ENCODE measurements around the gene SPECC1L.
"Not testable (repeated sequence)": the region's sequence is repeated elsewhere in the genome, so short reads cannot be mapped to it uniquely, and the experiment has no call there.

The SPECC1L gene

DNA sequence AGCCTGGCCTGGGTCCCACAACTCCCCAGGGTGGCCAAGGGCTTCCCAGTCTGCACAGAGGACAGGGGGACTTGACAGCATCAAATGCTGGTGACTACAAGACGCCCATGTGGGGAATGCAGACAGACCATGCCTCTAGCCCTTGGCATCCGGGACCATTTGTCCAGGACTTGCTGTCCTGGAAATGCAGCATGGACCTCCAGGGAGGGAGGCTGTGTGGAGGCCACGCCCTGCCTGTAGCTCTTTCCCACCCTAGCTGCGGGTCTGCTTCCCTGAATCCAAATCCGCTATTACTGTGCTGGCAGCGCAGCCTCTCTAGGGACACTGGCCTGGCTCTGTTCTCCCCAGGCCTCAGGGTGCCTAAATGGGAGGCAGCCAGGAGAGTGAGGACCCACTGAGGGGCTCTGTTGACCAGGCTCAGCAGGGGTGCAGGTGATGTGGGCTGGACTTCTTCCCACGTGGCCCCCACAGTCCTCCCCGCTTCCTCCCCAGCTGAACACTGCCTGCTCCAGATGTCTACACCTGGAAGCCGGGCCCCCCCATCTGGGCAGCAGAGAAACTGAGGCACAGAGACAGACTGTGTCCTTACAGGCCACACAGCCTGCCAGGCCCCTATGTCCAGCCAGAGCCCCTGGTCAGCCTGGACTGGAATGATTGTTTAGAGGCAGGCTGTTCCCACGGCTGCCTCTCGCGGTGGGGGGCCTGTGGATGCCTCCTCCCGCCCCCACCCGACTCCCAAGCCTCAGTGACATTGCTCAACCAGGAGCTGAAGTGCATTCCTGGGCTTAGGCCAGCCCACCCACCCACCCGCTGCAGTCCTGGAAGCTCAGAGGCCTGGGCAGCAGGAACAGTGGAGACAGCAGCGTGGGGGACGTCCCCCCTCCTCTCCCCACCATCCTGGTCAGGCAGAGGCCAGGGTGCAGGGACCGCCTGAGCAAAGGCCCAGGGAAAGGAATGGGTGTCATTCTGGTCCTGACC lies 24.8 kb upstream of the SPECC1L start:
- peak in 1 of 2 experiments; percentile 43 for DNase-seq

DNA sequence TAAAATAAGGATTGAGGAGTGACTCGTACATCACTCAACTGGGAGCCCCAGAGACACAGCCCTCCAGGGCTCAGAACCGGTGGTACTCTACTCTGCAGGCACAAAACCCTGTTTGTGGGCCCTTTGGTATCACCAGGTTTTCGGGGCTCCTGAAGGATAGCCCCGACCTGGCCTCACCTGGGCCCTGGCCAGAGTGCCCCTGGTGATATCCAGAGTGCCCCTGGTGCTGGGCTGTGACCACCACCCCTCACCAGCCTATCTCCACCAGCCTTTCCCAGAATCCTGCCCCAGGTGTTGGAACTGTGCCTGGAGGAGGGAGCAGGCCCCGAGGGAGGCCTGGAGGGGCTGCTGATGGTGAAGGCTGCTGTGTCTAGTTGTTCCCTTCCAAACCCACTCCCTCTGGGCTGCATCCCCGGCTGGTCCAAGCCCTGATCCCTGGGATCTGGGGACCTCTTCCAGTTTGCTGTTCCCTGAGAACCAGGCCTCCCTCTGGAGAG lies 23.6 kb upstream of the SPECC1L start:
- no peak for DNase-seq

DNA sequence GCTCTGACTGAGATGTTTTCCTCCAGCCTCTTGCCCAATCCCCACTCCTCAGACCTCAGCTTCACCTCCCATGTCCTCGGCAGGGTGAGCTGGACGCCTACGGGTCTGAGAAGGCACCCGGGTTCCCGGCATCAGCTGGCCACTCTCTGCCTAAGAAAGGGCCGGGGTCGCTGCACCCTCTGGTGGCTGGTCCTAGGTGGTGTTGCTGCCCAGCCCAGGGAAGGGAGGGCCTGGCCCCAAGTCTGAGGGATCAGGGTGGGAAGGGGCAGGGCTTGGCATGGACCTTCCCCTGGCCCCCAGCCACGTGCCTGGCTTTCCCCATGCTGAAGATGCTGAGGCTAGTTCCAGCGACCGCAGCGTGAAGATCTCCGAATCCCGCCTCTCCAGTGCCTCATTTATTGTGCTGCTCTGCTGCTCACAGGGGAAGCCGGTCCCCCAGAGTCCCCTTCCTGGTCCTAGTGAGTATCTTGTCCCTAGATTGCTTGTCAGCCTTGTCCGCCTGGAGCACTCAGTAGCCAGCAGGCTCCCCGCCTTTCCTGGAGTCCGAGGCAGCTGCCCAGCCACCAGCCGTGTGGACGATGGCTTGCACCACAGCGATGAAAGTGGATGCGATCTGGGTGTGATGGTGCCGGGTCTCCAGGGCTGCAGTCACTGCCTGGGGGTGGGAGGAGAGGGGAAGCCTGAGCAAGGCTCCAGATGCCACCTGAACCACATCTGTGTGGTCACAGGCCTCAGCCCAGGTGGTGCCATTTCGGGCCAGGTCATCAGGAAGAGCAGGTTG lies 22.9 kb upstream of the SPECC1L start:
- DNase-seq = peak; percentile 46 to 77

- not testable (repeated sequence) for DNase-seq
These were observed 22.0 kb upstream of the SPECC1L start for GRCh38 chr22:24248611-24249010.

GRCh38 chr22:24249413-24249812 lies 21.2 kb upstream of the SPECC1L start:
- not testable (repeated sequence) for DNase-seq

GRCh38 chr22:24251286-24251685 lies 19.3 kb upstream of the SPECC1L start:
- not testable (repeated sequence) for DNase-seq

- not testable (repeated sequence) for DNase-seq
These were observed 17.5 kb upstream of the SPECC1L start for GRCh38 chr22:24253126-24253525.

DNA sequence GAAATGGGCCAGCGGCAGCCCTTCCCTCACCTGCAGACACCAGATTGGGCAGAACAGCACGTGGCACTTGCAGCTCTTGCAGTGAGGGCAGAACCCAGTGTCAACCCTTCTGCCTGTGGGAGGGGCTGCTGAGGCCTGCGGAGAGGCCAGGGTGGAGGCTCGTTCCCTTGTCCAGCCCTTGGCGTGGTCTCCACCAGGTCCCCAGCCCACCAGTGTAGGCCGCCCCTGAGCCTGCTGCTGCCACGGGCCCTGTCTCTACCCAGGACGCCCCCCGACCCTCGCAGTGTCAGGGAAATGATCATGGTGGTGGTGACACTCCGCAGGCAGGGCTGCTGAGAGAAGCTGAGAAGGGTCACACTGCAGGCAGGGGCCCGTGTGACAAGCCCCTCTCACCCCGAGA lies 14.5 kb upstream of the SPECC1L start:
- DNase-seq = not testable (repeated sequence)

GRCh38 chr22:24256736-24257135 lies 13.9 kb upstream of the SPECC1L start:
- DNase-seq = not testable (repeated sequence)

DNA sequence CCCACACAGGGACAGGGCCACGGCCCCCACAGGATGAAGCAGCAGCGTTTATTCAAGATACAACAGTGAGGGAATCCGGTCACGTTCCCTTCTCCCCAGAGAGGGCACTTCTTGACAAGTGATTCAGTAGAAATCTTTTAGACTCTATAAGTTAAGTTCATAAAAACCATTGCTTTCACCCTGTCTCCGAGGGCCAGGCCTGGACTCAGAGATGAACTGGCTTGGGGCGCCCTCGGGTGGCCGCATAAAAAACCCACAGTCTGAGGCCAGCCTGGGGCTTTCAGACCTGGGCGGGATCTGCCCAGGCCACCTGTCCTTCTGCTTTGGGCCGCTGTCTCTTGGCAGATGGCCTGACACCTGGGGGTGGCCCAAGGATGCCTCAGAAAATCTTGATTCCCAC lies 11.2 kb upstream of the SPECC1L start:
- peak; percentile 88 to 90 for DNase-seq

- DNase-seq = not testable (repeated sequence)
These were observed 8.4 kb upstream of the SPECC1L start for GRCh38 chr22:24262185-24262749.

GRCh38 chr22:24263479-24263878 lies 7.2 kb upstream of the SPECC1L start:
- DNase-seq = not testable (repeated sequence)

GRCh38 chr22:24264329-24264896 lies 6.2 kb upstream of the SPECC1L start:
- not testable (repeated sequence) for DNase-seq

DNA sequence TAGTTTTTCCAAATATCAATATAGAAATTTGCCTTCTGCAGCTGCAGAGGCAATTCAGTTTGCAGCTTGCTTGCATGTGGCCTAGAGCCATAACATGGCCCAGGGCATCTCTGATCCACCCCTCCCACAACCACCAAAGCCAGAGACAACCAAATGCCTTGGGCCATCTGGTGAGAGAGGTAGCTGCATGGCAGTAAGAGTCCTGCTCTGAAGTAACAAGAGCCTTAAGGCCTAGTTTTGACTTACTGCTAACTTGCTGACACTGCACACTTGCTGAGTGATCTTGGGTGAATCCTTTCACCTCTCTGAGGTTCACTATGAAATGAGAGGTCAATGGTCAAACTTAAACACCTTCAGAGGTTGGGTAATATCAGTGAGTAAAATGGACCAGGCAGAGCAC lies 4.9 kb upstream of the SPECC1L start:
- DNase-seq = peak in 1 of 2 experiments; percentile 71

DNA sequence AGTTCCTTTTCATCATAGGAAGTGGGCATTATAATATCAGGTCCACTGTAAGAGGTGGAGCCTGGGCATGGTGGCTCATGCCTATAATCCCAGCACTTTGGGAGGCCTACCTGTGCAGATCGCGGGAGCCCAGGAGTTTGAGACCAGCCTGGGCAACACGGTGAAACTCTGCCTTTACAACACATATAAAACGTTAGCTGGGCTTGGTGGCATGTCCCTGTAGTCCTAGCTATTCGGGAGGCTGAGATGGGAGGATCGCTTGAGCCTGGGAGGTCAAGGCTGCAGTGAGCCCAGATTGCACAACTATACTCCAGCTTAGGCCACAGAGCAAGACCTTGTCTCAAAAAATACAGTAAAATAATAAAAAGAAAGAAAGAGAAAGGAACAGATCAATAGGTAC lies 4.1 kb upstream of the SPECC1L start:
- not testable (repeated sequence) for DNase-seq

DNA sequence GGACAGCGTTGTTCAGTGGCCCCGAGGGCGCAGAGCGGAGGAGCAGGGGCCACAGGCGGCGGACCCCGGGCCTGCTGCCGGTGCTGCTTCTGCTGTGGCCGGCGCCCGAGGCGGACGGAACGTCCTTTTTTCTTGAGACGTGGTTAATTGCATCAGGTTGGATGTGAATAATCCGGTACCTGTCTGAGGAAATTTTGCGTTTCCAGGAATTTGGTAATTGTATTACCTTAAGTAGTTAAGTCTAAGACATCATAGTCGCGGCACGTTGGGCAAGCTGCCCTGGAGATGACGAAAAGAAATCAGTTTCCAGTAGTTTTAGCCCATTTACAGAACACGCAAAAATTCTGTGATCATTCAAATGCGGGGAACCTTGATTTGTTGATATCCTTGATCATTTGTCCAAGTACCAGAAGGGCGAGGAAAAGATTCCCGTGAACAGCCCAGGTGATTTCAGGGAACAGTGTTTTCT lies 789 bp downstream of the SPECC1L start:
- peak in 1 of 2 experiments; percentile 57 for DNase-seq

DNA sequence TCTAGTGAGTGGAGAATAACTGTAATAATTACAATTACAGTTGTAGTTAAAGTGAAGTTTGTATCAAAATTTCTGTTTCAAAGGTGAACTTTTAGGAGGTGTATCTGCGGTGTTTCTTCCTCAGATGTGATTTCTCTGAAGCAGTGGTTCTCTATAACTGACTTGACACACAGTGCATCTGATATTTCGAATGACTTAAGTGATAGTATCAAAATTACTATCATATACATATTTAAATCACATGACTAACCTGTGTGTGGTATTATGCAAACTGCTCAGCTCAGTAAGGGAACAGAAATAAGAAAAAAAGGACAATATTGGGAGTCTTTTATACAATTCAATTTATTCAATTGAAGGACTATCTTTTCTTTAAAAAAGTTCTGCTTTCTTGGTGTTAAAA lies 2.4 kb downstream of the SPECC1L start:
- not testable (repeated sequence) for DNase-seq

DNA sequence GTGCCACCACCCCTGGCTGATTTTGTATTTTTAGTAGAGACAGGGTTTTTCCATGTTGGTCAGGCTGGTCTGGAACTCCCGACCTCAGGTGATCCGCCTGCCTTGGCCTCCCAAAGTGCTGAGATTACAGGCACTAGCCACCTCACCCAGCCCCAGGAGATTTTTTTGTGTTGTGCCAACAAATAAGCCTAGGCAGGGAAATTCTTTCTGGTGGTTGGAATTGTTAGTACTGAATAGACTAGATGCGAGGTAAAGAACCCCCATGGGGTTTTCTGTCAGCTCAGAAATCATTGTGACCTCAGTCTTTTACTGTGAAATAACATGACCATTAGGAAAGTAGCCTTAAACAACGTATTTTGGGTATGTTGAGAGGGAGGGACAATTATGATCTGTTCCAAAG lies 3.3 kb downstream of the SPECC1L start:
- DNase-seq = not testable (repeated sequence)

DNA sequence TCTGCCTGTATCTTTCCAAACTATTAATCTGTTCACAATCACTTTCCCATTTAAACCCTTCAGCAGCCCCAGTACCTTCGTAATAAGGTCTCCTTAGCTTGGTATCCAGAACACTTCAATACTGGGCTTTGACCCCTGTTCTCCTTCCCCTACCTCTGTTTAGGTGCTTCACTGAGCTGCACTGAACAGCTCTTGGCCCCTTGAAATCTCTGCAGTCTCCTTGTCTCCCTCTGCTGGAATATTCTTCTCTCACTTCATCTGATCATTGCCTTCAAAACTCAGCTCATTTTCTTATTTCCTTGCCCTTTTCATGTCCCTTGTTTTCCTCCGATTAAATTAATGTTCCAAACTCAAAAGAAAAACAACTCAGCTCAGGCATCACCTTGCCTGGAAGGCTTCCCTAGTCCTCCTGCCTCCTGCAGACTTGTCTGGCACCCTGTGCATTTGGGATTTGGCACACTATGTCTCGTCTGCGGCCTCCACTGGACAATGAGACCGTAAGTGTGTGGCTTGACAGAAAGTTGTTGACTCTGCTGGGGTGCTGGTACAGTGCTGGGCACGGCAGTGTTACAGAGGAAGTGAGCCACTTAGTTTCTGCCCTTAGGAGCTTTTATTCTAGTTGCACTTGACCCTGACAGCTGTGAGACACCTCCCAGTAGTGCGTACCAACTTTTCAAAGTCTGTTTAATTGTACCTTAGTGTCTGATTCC lies 4.2 kb downstream of the SPECC1L start:
- DNase-seq = not testable (repeated sequence)

GRCh38 chr22:24280363-24280762 lies 9.7 kb downstream of the SPECC1L start:
- not testable (repeated sequence) for DNase-seq

GRCh38 chr22:24282401-24282800 lies 11.8 kb downstream of the SPECC1L start:
- no peak for DNase-seq

GRCh38 chr22:24284747-24285203 lies 14.1 kb downstream of the SPECC1L start:
- no peak for DNase-seq
